ENCODE data around the gene PEX1. TPM values are rescaled to one million over a fixed set of nuclear protein-coding genes. Genes with fewer than 3 reads are reported as not detected.

PEX1 gene
- total and polyA plus RNA-seq, 9 of the 15 experiments (the other 6 are each of a cell fraction or from before 2014, with no cell fraction given), result 9.4 to 32.2 (median 19.9) TPM

GRCh38 chr7:92527300-92528187 is 776 bp downstream of the PEX1 start (continued):
- TF ChIP-seq PBX2 (CRISPR knock-in tag; IDR thresholded peaks at IDR 0.05; ENCODE audit: low read depth) (no peak), PBX2 (tag; conservative IDR thresholded peaks at IDR 0.05; ENCODE audit: low read depth) (no peak), RNF2 (IDR thresholded peaks at IDR 0.05) (no peak), PHF21A (IDR thresholded peaks at IDR 0.05; ENCODE audit: borderline replicate concordance, low read depth) (no peak), CBFA2T2 (conservative IDR thresholded peaks at IDR 0.05) (no peak), ZNF263 (CRISPR knock-in tag; IDR thresholded peaks at IDR 0.05; ENCODE audit: borderline replicate concordance) (no peak), USF2 (CRISPR knock-in tag; IDR thresholded peaks at IDR 0.05) (no peak), ARHGAP35 (IDR thresholded peaks at IDR 0.05; ENCODE audit: partially characterized antibody) (no peak), ZFP30 (CRISPR knock-in tag; IDR thresholded peaks at IDR 0.05; ENCODE audit: borderline replicate concordance) (no peak), ATF7 (IDR thresholded peaks at IDR 0.05) (no peak), ZNF121 (CRISPR knock-in tag; conservative IDR thresholded peaks at IDR 0.05) (no peak), MAFF (IDR thresholded peaks at IDR 0.05; ENCODE audit: low read length) (no peak), SIX5 (IDR thresholded peaks at IDR 0.05; ENCODE audit: borderline replicate concordance in 1 of 2, insufficient read depth in 1 of 2, low read depth in 1 of 2, low read length in 2 of 2) (no peak), DPF2 (IDR thresholded peaks at IDR 0.05) (no peak), ELK1 (CRISPR knock-in tag; IDR thresholded peaks at IDR 0.05) (no peak), MBD1 (CRISPR knock-in tag; IDR thresholded peaks at IDR 0.05) (no peak), ERF (CRISPR knock-in tag; IDR thresholded peaks at IDR 0.05) (no peak), KLF1 (tag; IDR thresholded peaks at IDR 0.05) (no peak), ZNF740 (CRISPR knock-in tag; IDR thresholded peaks at IDR 0.05) (no peak), ZNF740 (tag; IDR thresholded peaks at IDR 0.05) (no peak), FOXK2 (conservative IDR thresholded peaks at IDR 0.05 in 1 of 2, IDR thresholded peaks at IDR 0.05 in 1 of 2; ENCODE audit: low read depth in 2 of 2) (no peak; a peak in 1 of 4 replicates), BRF1 (IDR thresholded peaks at IDR 0.05; ENCODE audit: borderline replicate concordance, extremely low read depth, insufficient read length) (no peak)

All from K562 (cell line).